HG03064 (cell line): Measurements from ENCODE around the gene MPG.

Experiments used
- ATAC-seq: cut with Tn5 transposase; IDR thresholded peaks from one replicate; pipeline ENCODE4 v1.9.1; 2021; ENCODE audit warnings: low read depth; ENCODE audit not compliant: unreplicated experiment

The MPG gene

GRCh38 chr16:79151-80054 lies 1.4 kb downstream of the MPG start:
- ATAC-seq, result no peak

- ATAC-seq, result no peak
Observed at GRCh38 chr16:83060-83603, 5.1 kb downstream of the MPG start.

- ATAC-seq, result no peak
Observed at GRCh38 chr16:83781-84615, 6.0 kb downstream of the MPG start.

GRCh38 chr16:84718-85406 lies 6.8 kb downstream of the MPG start:
- ATAC-seq, result no peak

- ATAC-seq, result no peak
Observed at GRCh38 chr16:85407-85782, 7.4 kb downstream of the MPG start.

GRCh38 chr16:85865-86264 lies 7.8 kb downstream of the MPG start:
- no peak for ATAC-seq

- ATAC-seq, result no peak
Observed at GRCh38 chr16:86483-86952, 8.5 kb downstream of the MPG start.

- ATAC-seq, result no peak
Observed at GRCh38 chr16:88613-89012, 10.6 kb downstream of the MPG start.

GRCh38 chr16:89391-90302 lies 11.6 kb downstream of the MPG start:
- ATAC-seq, result no peak

- ATAC-seq, result no peak
Observed at GRCh38 chr16:91484-91883, 13.5 kb downstream of the MPG start.

GRCh38 chr16:92431-93339 lies 14.7 kb downstream of the MPG start:
- ATAC-seq, result no peak

GRCh38 chr16:94918-95265 lies 16.9 kb downstream of the MPG start:
- no peak for ATAC-seq

- ATAC-seq, result no peak
Observed at GRCh38 chr16:96935-97381, 18.9 kb downstream of the MPG start.

- ATAC-seq, result no peak
Observed at GRCh38 chr16:97822-98221, 19.8 kb downstream of the MPG start.

- ATAC-seq, result no peak
Observed at GRCh38 chr16:100989-101388, 23.0 kb downstream of the MPG start.

- no peak for ATAC-seq
Observed at GRCh38 chr16:101586-101985, 23.6 kb downstream of the MPG start.

- no peak for ATAC-seq
Observed at GRCh38 chr16:102060-102855, 24.2 kb downstream of the MPG start.

- ATAC-seq, result no peak
Observed at GRCh38 chr16:104355-104754, 26.3 kb downstream of the MPG start.
